ENCODE results near the gene VEZT.
"Not testable (repeated sequence)": the region's sequence is repeated elsewhere in the genome, so short reads cannot be mapped to it uniquely, and the experiment has no call there.

The VEZT gene

GRCh38 chr12:95227818-95228356 lies 10.3 kb downstream of the VEZT start:
- DNase-seq, result no peak

GRCh38 chr12:95228617-95229016 lies 11.0 kb downstream of the VEZT start:
- DNase-seq, result no peak

- DNase-seq, result no peak
Observed at GRCh38 chr12:95229636-95230035, 12.0 kb downstream of the VEZT start.

- DNase-seq, result no peak
Observed at GRCh38 chr12:95230313-95230712, 12.7 kb downstream of the VEZT start.

GRCh38 chr12:95231190-95231589 lies 13.6 kb downstream of the VEZT start:
- no peak for DNase-seq

GRCh38 chr12:95234187-95234586 lies 16.6 kb downstream of the VEZT start:
- DNase-seq, result not testable (repeated sequence)

- DNase-seq, result not testable (repeated sequence)
Observed at GRCh38 chr12:95235621-95236020, 18.0 kb downstream of the VEZT start.

- no peak for DNase-seq
Observed at GRCh38 chr12:95237315-95237714, 19.7 kb downstream of the VEZT start.

- DNase-seq, result no peak
Observed at GRCh38 chr12:95238150-95238549, 20.5 kb downstream of the VEZT start.

- no peak for DNase-seq
Observed at GRCh38 chr12:95239216-95239615, 21.6 kb downstream of the VEZT start.

GRCh38 chr12:95239835-95240234 lies 22.2 kb downstream of the VEZT start:
- DNase-seq, result not testable (repeated sequence)

GRCh38 chr12:95240556-95240955 lies 22.9 kb downstream of the VEZT start:
- DNase-seq, result no peak

GRCh38 chr12:95241138-95241537 lies 23.5 kb downstream of the VEZT start:
- not testable (repeated sequence) for DNase-seq

- DNase-seq, result no peak
Observed at GRCh38 chr12:95241761-95242506, 24.3 kb downstream of the VEZT start.

GRCh38 chr12:95243497-95244183 lies 26.0 kb downstream of the VEZT start:
- no peak for DNase-seq

- no peak for DNase-seq
Observed at GRCh38 chr12:95244350-95244749, 26.7 kb downstream of the VEZT start.

GRCh38 chr12:95248095-95248494 lies 30.5 kb downstream of the VEZT start:
- no peak for DNase-seq

- no peak for DNase-seq
Observed at GRCh38 chr12:95248604-95249360, 31.2 kb downstream of the VEZT start.

- no peak for DNase-seq
Observed at GRCh38 chr12:95253386-95253785, 35.8 kb downstream of the VEZT start.

GRCh38 chr12:95257541-95257940 lies 39.9 kb downstream of the VEZT start:
- no peak for DNase-seq

- no peak for DNase-seq
Observed at GRCh38 chr12:95258151-95258550, 40.5 kb downstream of the VEZT start.

GRCh38 chr12:95258803-95259202 lies 41.2 kb downstream of the VEZT start:
- no peak for DNase-seq

- no peak for DNase-seq
Observed at GRCh38 chr12:95259368-95259767, 41.8 kb downstream of the VEZT start.

- DNase-seq, result no peak
Observed at GRCh38 chr12:95261109-95261508, 43.5 kb downstream of the VEZT start.
